ENCODE measurements around the gene NDST1. TPM values are rescaled to one million over a fixed set of nuclear protein-coding genes. Genes with fewer than 3 reads are reported as not detected.

Gene NDST1
- total RNA-seq, 2 donors from 2014 or later: 3.4 to 3.5 TPM

- Mint-ChIP-seq H3K4me3 (no peak overlapping the region), H3K4me1 (ENCODE audit: low read depth) (no peaks in the 10 kb centered on the region), H3K27ac (no peak overlapping the region), H3K36me3 (ENCODE audit: insufficient read depth in 2 of 2) (no peaks in the 10 kb centered on the region), H3K27me3 (ENCODE audit: low read depth) (no peaks in the 10 kb centered on the region), H3K9me3 (no peaks in the 10 kb centered on the region)
- ATAC-seq (replicated peaks in 1 of 2): no peak
- no peak for DNase-seq
Measured at GRCh38 chr5:150556106-150556505, 48.2 kb downstream of the NDST1 start.

GRCh38 chr5:150556859-150557508 is 49.1 kb downstream of the NDST1 start:
- ATAC-seq (replicated peaks in 1 of 2): no peak
- no peaks in the 10 kb centered on the region for H3K27me3 Mint-ChIP-seq (ENCODE audit: low read depth)

GRCh38 chr5:150557509-150557872 is 49.6 kb downstream of the NDST1 start:
- H3K4me1 Mint-ChIP-seq (ENCODE audit: low read depth): no peaks in the 10 kb centered on the region
- no peak overlapping the region for H3K27ac Mint-ChIP-seq
- no peak for DNase-seq
- H3K27me3 Mint-ChIP-seq (ENCODE audit: low read depth): no peaks in the 10 kb centered on the region
- no peak overlapping the region for H3K4me3 Mint-ChIP-seq
- no peaks in the 10 kb centered on the region for H3K9me3 Mint-ChIP-seq
- no peak for ATAC-seq (replicated peaks in 1 of 2)
- H3K36me3 Mint-ChIP-seq (ENCODE audit: insufficient read depth in 2 of 2): no peaks in the 10 kb centered on the region

More at GRCh38 chr5:150556859-150557508, 49.1 kb downstream of the NDST1 start:
- no peak overlapping the region for H3K27ac Mint-ChIP-seq
- H3K36me3 Mint-ChIP-seq (ENCODE audit: insufficient read depth in 2 of 2): no peaks in the 10 kb centered on the region
- no peaks in the 10 kb centered on the region for H3K4me1 Mint-ChIP-seq (ENCODE audit: low read depth)
- no peak for DNase-seq
- no peaks in the 10 kb centered on the region for H3K9me3 Mint-ChIP-seq
- no peak overlapping the region for H3K4me3 Mint-ChIP-seq

GRCh38 chr5:150558088-150558621 is 50.2 kb downstream of the NDST1 start:
- Mint-ChIP-seq H3K4me1 (ENCODE audit: low read depth) (no peaks in the 10 kb centered on the region), H3K9me3 (no peaks in the 10 kb centered on the region), H3K4me3 (no peak overlapping the region), H3K36me3 (ENCODE audit: insufficient read depth in 2 of 2) (no peaks in the 10 kb centered on the region), H3K27me3 (ENCODE audit: low read depth) (no peaks in the 10 kb centered on the region), H3K27ac (no peak overlapping the region)
- ATAC-seq (replicated peaks in 1 of 2) (no peak), DNase-seq (no peak)

- Mint-ChIP-seq H3K27ac (no peak overlapping the region), H3K36me3 (ENCODE audit: insufficient read depth in 2 of 2) (no peaks in the 10 kb centered on the region), H3K4me3 (no peak overlapping the region), H3K9me3 (no peaks in the 10 kb centered on the region), H3K27me3 (ENCODE audit: low read depth) (no peaks in the 10 kb centered on the region), H3K4me1 (ENCODE audit: low read depth) (no peaks in the 10 kb centered on the region)
- ATAC-seq (replicated peaks in 1 of 2) (no peak), DNase-seq (no peak)
Measured at GRCh38 chr5:150559088-150559487, 51.2 kb downstream of the NDST1 start.

- Mint-ChIP-seq H3K27ac (no peak overlapping the region), H3K4me1 (ENCODE audit: low read depth) (no peaks in the 10 kb centered on the region), H3K4me3 (no peak overlapping the region), H3K9me3 (no peaks in the 10 kb centered on the region), H3K36me3 (ENCODE audit: insufficient read depth in 2 of 2) (no peaks in the 10 kb centered on the region), H3K27me3 (ENCODE audit: low read depth) (no peaks in the 10 kb centered on the region)
- DNase-seq (no peak), ATAC-seq (replicated peaks in 1 of 2) (no peak)
Measured at GRCh38 chr5:150559701-150560100, 51.8 kb downstream of the NDST1 start.

- Mint-ChIP-seq H3K9me3 (no peaks in the 10 kb centered on the region), H3K4me1 (ENCODE audit: low read depth) (no peaks in the 10 kb centered on the region), H3K27me3 (ENCODE audit: low read depth) (no peaks in the 10 kb centered on the region), H3K36me3 (ENCODE audit: insufficient read depth in 2 of 2) (no peaks in the 10 kb centered on the region), H3K27ac (no peak overlapping the region), H3K4me3 (no peak overlapping the region)
- peak; percentile 91 for ATAC-seq (replicated peaks in 1 of 2)
- DNase-seq: peak; percentile 83 to 88
Measured at GRCh38 chr5:150560401-150561191, 52.7 kb downstream of the NDST1 start.

- H3K27ac Mint-ChIP-seq: no peak overlapping the region
- DNase-seq: no peak
- no peak overlapping the region for H3K4me3 Mint-ChIP-seq
- no peaks in the 10 kb centered on the region for H3K36me3 Mint-ChIP-seq (ENCODE audit: insufficient read depth in 2 of 2)
- no peaks in the 10 kb centered on the region for H3K9me3 Mint-ChIP-seq
- no peaks in the 10 kb centered on the region for H3K4me1 Mint-ChIP-seq (ENCODE audit: low read depth)
- peak in 1 of 2 donors; percentile 21 for ATAC-seq (replicated peaks in 1 of 2)
- no peaks in the 10 kb centered on the region for H3K27me3 Mint-ChIP-seq (ENCODE audit: low read depth)
Measured at GRCh38 chr5:150561192-150561512, 53.2 kb downstream of the NDST1 start.

GRCh38 chr5:150561571-150562275 is 53.8 kb downstream of the NDST1 start:
- Mint-ChIP-seq H3K36me3 (ENCODE audit: insufficient read depth in 2 of 2) (no peaks in the 10 kb centered on the region), H3K27ac (no peak overlapping the region), H3K27me3 (ENCODE audit: low read depth) (no peaks in the 10 kb centered on the region), H3K4me1 (ENCODE audit: low read depth) (no peaks in the 10 kb centered on the region), H3K4me3 (no peak overlapping the region), H3K9me3 (no peaks in the 10 kb centered on the region)
- ATAC-seq (replicated peaks in 1 of 2) (no peak), DNase-seq (no peak)

- Mint-ChIP-seq H3K27ac (no peak overlapping the region), H3K27me3 (ENCODE audit: low read depth) (no peaks in the 10 kb centered on the region), H3K4me1 (ENCODE audit: low read depth) (no peaks in the 10 kb centered on the region), H3K36me3 (ENCODE audit: insufficient read depth in 2 of 2) (no peaks in the 10 kb centered on the region), H3K4me3 (no peak overlapping the region), H3K9me3 (no peaks in the 10 kb centered on the region)
- DNase-seq (peak; percentile 24 to 25), ATAC-seq (replicated peaks in 1 of 2) (no peak)
Measured at GRCh38 chr5:150562832-150563231, 54.9 kb downstream of the NDST1 start.

GRCh38 chr5:150565868-150566267 is 57.9 kb downstream of the NDST1 start:
- Mint-ChIP-seq H3K27ac (no peak overlapping the region), H3K36me3 (ENCODE audit: insufficient read depth in 2 of 2) (no peaks in the 10 kb centered on the region), H3K9me3 (no peaks in the 10 kb centered on the region), H3K4me1 (ENCODE audit: low read depth) (no peaks in the 10 kb centered on the region), H3K27me3 (ENCODE audit: low read depth) (no peaks in the 10 kb centered on the region), H3K4me3 (no peak overlapping the region)
- ATAC-seq (replicated peaks in 1 of 2) (no peak), DNase-seq (no peak)

- Mint-ChIP-seq H3K27ac (no peak overlapping the region), H3K4me3 (no peak overlapping the region), H3K36me3 (ENCODE audit: insufficient read depth in 2 of 2) (no peaks in the 10 kb centered on the region), H3K4me1 (ENCODE audit: low read depth) (no peaks in the 10 kb centered on the region), H3K9me3 (no peaks in the 10 kb centered on the region), H3K27me3 (ENCODE audit: low read depth) (no peaks in the 10 kb centered on the region)
- no peak for DNase-seq
- ATAC-seq (replicated peaks in 1 of 2): no peak
Measured at GRCh38 chr5:150567031-150567717, 59.2 kb downstream of the NDST1 start.

- Mint-ChIP-seq H3K4me1 (ENCODE audit: low read depth) (no peaks in the 10 kb centered on the region), H3K27me3 (ENCODE audit: low read depth) (no peaks in the 10 kb centered on the region), H3K27ac (no peak overlapping the region), H3K4me3 (no peak overlapping the region), H3K36me3 (ENCODE audit: insufficient read depth in 2 of 2) (no peaks in the 10 kb centered on the region), H3K9me3 (no peaks in the 10 kb centered on the region)
- no peak for DNase-seq
- ATAC-seq (replicated peaks in 1 of 2): no peak
Measured at GRCh38 chr5:150568663-150569062, 60.7 kb downstream of the NDST1 start.

Data from activated T-cell treated with anti-CD3 and anti-CD28 coated beads, Interleukin-2, amount 50 U/mL, for 72 hours (primary cell).